Measurements from ENCODE around the gene PRKCE. TPM values are rescaled to one million over a fixed set of nuclear protein-coding genes. Genes with fewer than 3 reads are reported as not detected.

Gene PRKCE
- total and polyA plus RNA-seq, 2 experiments from 2014 or later: 0.94 to 1.2 TPM

GRCh38 chr2:45979065-45979464 lies 327.6 kb downstream of the PRKCE start (continued):
- TF ChIP-seq CTCF (conservative IDR thresholded peaks at IDR 0.05; ENCODE audit: low read depth in 2 of 2) (no peak), NANOG (IDR thresholded peaks at IDR 0.05; ENCODE audit: borderline replicate concordance) (no peak), REST (IDR thresholded peaks at IDR 0.05; ENCODE audit: unreplicated experiment) (no peak), ZNF331 (CRISPR knock-in tag; IDR thresholded peaks at IDR 0.05; ENCODE audit: low read depth) (no peak), STAT1 (IDR thresholded peaks at IDR 0.05; ENCODE audit: unreplicated experiment) (no peak), POLR2AphosphoS5 (IDR thresholded peaks at IDR 0.05; ENCODE audit: low read depth) (no peak), ETS1 (IDR thresholded peaks at IDR 0.05) (no peak), EZH2phosphoT487 (IDR thresholded peaks at IDR 0.05; ENCODE audit: unreplicated experiment) (no peak), JUNB (IDR thresholded peaks at IDR 0.05; ENCODE audit: unreplicated experiment) (no peak)

- Mint-ChIP-seq H3K4me1 (no peaks in the 10 kb centered on the region), H3K36me3 (ENCODE audit: low read depth) (no peaks in the 10 kb centered on the region; the same call in 2 of the 3 replicates), H3K4me3 (no peak overlapping the region), H3K27me3 (ENCODE audit: insufficient read depth, low read depth, poor library complexity) (no peaks in the 10 kb centered on the region), H3K27ac (no peak overlapping the region), H3K9me3 (no peaks in the 10 kb centered on the region)
- Histone ChIP-seq H3K36me3 (ENCODE audit: insufficient read depth) (no peaks in the 10 kb centered on the region), H3K4me1 (ENCODE audit: insufficient read depth) (no peaks in the 10 kb centered on the region), H3K27me3 (ENCODE audit: insufficient read depth) (no peaks in the 10 kb centered on the region), H3K9me2 (ENCODE audit: insufficient read depth) (no peaks in the 10 kb centered on the region), H3K79me2 (replicated peaks; ENCODE audit: insufficient read depth) (no peaks in the 10 kb centered on the region), H3F3A (replicated peaks; ENCODE audit: low read depth) (no peaks in the 10 kb centered on the region), H3K27ac (ENCODE audit: low read depth) (no peak overlapping the region), H3K4me3 (no peak overlapping the region), H4K20me1 (replicated peaks; ENCODE audit: insufficient read depth) (no peaks in the 10 kb centered on the region), H2AFZ (no peak overlapping the region), H3K4me2 (no peak overlapping the region)
- TF ChIP-seq ZNF114 (CRISPR knock-in tag; IDR thresholded peaks at IDR 0.05): no peak
- TF ChIP-seq REST (IDR thresholded peaks at IDR 0.05; ENCODE audit: unreplicated experiment): peak; percentile 42
- ATAC-seq: no peak
- DNase-seq (ENCODE audit: low spot score): no peak
Observed at GRCh38 chr2:45980161-45980865, 328.8 kb downstream of the PRKCE start.
